Kidney capillary endothelial cell (primary cell): ENCODE results near the gene RELL1.

ENCODE experiments used
- DNase-seq: peaks from one replicate; pipeline ENCODE4 v3.0.0-alpha.2; 2018; ENCODE audit warnings: low spot score

Gene RELL1

DNA sequence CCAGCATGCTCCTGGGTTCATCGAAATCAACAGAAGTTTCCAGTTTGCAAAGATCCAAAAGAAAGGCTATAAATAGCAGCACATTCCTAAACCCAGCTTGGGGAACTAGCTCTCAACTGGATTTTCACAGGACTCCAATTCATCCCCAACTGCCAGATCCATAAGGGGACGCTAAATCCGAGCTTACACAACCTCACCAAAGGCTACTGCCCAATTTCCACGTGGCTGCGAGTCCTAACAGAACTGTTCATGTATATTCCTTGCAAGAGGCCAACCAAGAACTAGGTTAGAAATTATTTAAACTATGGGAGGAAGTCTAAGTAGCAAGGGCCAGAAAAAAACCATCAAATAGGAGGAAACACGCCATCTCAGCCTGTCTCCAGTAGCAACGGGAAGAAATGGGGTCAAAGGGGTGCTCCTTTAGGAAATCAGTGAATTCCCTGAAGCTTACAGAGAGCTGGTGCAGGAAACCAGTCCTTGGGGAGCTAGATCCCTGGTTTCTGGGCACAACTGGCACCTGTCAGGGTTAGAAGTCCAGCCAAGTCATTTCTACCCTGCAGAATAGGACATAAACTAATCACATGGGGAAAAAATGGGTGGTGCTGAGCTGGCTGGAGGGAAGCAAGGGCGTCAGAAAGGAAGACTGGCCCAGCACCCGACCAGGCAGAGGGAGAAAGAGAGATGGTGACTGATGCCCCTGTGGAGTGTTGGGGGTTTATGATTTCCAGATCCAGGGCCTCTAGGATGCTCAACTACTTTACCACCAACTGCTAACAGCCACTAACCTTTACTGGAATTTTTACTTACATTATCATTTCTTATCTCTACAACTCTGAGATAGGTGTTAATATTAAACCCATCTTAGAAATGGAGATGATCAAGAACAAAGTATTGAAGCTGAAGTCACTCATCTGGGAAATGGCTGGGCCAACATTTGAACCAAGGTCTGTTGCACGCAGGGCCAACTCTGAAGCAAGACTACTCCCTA, 20.5 kb downstream of the RELL1 start:
- DNase-seq: peak; percentile 42

DNA sequence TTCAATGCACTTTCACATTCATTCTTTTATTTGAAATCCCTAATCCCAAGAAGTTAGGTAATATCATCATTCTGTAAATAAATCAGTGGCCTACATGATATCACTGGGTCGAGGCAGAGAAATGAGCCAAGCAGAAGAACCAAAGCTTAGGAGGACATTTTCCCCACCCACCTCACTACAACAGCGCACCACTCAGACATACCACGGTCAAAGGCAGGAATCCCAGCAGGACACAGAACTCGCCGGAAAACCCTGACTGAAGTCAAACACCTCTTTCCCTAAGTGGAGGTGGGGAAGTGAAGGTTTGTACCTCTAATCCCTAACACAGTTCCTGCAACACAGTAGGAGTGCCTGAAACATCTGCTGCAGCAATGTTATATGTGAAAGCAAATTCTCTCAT, 21.5 kb downstream of the RELL1 start:
- no peak for DNase-seq

DNA sequence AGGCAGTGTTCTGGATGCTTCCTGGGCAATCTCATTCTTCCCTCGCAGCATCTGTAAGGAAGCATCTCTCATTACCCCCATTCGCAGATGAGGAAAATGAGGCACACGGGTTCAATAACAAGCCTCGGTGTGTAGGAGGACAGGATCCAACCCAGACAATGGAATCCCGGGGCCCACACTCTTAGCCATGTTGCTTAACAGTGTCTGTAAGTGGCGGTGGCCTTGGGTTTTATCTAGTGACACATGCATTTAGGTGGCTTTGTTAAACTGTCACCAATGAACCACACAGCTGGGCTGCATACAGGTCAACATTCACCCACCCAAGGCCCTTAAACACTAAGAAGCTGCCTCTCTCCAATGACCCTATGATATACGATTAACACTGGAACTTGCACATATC, 22.6 kb downstream of the RELL1 start:
- no peak for DNase-seq

DNA sequence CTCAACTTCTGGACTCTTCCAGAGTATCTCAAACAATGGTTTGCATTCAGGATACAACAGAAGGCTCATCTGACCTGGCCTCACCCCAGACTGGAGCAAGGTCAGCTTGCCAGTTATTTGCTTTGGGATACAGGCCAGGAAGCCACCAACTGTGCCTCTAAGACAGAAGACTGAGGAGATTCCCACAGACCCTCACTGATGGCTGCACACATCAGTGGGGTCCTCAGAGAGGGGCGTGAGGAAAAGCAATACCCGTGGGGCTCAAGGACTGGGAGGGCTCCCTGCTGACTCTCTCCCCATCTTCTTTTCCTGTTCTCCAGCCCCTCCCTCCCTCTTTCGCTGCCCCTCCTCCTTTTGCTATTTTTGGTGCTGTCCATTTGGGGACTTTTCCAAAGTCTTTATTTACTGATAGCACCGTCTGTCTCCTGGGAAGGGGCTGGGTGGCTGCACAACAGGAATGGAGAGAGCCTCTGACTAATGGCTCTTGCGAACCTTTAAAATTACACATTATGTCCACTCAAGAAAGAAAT, 23.2 kb downstream of the RELL1 start:
- DNase-seq: no peak

DNA sequence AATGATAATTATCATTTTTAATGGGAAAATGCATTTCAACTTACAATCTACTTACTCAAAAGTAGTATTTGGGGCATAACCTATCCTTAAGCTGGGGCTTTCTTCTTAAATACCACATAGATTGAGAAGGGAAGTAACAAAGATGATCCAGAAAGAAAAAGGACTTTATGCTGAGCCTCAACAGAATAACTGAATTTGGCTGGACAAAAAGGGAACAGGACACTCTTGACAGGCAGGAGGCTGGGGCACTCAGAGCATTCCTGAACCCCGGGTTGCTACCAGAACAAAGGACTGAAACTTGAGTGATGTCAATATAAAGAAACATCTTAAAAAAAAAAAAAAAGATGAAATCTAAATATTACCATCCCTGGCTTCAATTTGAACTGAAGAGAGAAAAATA, 23.9 kb downstream of the RELL1 start:
- no peak for DNase-seq

DNA sequence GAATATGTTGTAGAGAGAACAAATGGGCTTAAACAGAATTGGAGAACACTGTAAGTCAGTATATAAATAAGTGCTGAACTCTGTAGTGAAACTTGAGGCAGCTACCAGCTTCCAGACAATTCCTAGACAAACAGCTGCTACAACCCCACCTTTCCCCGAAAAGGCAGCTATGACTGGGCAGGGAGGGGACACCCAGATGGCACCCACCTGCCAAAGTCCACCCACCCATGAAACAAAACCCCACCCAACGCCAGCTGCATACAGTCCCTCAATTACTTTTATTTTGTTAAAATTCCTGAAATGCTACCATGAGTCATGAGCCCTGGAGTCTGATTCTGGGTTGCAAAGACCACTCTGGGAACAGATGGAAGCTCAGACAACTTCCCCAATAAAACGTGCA, 24.4 kb downstream of the RELL1 start:
- DNase-seq: no peak

DNA sequence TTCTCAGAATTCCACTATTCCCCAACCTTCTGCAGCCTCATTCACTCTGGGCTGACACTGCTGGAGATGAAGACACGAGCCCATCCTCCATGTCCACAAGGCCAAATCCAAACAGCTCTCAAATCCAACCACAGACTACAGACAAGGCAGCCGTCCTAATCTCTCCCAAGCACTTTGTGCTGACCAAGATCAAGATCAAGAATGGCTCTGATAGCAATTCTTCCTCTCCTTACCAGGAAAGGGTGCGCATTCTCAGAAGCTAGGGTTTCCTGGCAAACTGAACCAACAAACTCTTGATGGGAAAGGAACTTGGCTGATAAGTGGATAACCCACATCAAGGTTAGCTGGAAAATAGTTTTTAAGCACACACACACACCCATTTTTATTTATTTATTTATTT, 26.5 kb downstream of the RELL1 start:
- DNase-seq: no peak

DNA sequence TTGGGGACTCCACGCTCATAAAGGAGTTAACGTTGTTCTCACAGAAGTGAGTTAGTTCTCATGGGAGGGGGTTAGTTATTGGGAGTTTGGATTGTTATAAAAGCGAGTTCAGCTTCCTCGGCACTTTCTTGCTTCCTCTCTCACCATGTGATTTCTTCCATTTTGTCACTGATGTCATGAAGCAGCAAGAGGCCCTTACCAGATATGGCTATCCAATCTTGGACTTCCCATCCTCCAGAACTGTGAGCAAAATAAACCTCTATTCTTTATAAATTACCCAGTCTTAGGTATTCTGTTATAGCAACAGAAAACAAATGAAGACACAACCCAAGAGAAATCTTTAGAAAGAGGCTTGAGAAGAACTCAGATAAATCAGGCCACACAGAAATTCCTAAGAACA, 29.5 kb downstream of the RELL1 start:
- no peak for DNase-seq

DNA sequence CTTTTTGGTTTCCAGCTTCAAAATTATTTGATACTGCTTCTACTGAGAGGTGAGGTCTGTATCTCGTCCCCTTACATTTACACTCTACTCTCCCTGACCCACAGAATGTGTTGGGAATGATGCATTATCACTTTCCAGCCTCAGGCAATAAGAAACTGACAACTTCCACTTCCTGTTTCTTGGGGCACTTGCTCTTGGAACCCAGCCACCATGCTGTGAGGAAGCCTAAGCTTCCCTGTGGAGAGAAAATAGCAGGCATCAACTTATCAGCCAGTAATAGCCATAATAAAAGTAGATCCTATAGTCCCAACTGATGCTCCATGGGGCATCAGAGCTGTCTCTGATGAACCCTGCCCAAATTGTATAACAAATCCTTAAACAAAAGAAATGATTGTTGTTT, 32.6 kb downstream of the RELL1 start:
- peak; percentile 18 for DNase-seq

DNA sequence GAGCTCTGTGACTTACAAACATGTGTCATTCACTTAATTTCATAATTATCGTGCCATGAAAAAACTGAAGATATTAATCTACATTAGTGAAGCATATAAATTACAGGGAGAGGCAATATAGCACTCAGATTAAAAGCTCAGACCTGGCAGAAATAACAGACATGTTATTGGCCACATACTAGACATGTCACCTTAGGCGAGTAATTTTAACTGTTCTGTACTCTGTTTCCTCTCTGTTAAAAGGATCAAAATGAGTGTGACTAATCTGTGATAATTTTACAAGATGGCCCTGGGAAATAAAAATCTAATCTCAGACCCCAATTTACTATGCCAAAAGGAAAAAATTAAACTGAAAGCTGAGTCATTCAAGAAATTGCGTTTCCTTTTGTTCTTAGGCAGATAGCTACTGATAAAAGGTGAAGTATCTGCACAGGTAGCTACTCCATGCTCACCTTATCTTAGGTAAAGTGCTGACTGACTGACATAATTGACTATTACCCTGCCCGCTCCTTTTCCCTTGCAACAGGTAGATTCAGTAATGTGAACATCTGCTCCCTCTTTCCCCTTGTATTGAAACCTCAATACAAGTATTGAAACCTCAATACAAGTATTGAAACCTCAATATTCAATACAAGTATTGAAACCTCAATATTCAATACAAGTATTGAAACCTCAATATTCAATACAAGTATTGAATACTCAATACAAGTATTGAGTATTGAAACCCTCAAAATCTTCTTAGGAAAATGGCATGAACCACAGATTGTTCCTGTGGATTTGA, 33.2 kb downstream of the RELL1 start:
- no peak for DNase-seq

DNA sequence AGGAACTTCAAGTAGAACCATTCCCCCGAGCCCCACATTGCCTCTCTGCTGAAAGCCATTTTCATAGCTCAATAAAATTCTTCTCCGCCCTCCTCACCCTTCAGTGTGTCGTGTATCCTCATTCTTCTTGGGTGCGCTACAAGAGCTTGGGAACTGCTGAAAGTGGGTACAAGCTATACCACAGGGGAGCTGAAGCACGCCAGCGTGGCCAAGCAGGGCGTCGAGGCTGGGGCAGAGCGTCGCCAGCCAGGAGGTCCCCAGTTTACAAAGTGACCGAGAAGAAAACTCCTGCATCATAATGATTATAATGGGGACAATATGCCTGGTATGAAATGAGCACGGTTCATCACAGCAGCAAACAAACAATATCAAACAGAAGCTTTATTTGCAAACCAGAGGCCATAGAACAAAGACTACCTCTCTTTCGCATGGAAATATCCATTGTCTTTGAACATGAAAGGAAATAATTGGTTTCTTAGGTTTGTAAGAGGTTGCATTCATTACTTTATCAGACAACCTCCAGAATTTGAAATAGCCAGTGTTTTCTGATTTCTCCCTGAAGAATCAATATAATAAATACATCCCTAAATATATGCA, 34.3 kb downstream of the RELL1 start:
- DNase-seq: no peak

DNA sequence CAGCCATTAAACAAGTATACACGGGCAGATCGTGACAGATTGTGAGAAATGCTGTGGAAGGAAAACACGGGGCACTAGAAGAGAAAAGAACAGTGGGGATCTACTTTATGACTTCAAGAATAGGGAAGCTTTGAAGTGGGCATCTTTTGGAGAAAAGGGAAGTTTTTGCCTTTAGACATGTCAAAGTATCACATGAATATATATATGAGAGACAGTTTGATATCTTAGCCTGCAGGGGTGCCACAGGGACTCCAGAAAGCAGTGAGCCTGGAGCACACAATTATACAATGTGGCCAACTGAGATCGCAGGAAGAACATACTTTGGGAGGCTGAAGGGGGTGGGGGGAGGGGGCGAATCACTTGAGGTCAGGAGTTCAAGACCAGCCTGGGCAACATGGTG, 35.7 kb downstream of the RELL1 start:
- no peak for DNase-seq

DNA sequence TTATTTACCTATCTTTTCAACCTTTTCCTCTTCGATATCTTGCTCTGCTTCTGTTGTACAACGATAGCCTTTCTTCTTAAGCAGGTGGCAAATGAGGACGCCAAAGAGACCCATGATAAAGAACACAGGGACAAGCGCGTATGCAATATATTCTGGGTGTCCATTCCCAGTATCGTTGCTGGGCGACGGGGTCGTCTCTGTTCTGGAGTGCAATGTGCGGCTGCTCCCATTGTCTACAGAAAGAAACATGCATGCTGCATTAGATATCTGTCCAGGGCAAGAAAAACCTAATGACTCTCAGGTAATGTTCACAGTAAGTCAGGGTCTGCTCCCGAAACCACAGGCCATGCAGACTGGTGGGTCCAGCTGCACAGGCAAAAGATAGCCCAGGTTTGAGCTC, 36.9 kb downstream of the RELL1 start:
- no peak for DNase-seq

DNA sequence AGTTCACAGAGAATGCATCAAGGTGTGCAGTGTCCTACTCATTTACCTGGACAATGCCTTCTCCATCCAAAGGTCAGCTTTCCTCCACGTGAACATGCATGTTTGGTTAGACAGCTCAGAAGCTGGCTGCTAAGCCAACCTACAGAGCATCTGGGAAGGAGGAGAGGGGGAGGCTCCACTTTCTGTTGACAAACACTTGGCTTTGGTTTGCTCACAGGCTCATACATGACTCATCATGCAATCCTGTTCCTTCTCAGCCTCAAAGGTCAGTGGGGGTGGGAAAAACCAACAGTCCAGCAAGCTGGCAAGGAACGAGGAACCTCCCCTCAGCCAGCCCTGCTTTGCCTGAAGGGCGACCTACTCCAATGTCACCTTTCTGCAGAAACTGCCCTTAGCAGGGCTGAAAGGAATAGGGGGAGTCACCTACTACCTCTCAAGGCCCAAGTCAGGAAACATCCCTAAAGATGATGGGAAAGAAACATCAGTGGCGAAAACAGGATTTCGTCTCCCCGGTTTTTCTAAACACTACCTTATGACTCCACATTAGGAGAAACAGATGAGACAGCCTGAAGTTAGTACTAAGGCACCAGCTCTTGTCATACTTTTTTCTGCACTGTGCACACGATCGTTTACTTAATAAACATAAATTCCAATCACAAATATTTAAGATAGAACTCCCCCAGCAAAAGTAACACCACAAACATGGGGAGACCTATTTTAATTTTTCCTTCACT, 37.9 kb downstream of the RELL1 start:
- peak; percentile 90 for DNase-seq

DNA sequence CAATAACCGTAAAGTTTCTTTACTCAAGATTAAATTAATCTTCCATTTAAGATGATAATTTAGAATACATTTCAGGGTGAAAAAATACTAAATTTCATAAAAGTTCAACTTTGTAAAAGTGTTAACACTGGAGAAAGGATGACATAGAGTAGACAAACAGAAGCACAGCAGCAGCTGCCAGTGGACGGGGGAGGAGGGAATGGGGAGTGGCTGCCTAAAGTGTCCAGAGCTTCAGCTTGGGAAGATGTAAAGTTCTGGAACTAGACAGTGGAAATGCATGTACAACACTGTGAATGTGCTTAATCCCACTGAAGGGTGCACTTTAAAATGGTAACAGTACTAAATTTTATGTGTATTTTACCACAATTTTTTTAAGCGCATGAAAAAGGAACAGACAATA, 39.9 kb downstream of the RELL1 start:
- DNase-seq: no peak

DNA sequence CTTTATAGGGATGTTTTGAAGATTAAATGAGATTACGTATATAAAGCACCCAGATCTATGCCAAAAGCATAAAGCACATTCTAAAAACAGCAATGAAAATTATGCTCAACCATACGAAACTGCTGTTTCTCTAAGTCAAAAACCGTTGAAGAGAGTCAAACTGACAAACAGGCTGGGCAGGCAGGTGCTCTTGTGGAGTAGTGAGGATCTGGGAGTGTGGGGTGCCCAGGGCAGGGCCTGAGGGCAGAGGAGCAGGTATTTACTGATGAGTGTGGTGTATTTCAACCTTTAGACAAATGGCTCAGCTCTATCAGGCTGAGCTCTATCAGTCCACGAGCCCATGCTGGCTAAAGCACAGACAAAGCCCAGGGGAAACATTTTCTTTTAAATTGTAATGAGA, 40.4 kb downstream of the RELL1 start:
- no peak for DNase-seq

DNA sequence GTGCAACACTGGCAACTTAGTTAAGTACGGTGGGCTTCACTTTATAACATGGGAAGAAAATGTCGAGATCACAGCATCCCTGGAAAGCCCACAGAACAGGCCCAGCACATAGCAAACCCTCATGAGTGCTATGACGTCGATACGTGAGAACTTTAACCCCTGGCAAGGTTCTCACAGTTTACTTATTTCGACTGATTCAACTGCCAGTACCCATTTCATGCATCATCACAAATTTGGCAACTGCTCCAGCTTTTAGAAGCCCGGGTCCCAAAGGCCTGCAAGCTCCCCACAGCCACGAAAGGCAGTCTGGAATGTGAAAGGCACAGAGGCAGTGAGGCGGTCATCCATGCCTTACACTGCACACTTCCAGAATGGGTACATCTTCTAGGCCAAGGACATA, 41.2 kb downstream of the RELL1 start:
- no peak for DNase-seq

DNA sequence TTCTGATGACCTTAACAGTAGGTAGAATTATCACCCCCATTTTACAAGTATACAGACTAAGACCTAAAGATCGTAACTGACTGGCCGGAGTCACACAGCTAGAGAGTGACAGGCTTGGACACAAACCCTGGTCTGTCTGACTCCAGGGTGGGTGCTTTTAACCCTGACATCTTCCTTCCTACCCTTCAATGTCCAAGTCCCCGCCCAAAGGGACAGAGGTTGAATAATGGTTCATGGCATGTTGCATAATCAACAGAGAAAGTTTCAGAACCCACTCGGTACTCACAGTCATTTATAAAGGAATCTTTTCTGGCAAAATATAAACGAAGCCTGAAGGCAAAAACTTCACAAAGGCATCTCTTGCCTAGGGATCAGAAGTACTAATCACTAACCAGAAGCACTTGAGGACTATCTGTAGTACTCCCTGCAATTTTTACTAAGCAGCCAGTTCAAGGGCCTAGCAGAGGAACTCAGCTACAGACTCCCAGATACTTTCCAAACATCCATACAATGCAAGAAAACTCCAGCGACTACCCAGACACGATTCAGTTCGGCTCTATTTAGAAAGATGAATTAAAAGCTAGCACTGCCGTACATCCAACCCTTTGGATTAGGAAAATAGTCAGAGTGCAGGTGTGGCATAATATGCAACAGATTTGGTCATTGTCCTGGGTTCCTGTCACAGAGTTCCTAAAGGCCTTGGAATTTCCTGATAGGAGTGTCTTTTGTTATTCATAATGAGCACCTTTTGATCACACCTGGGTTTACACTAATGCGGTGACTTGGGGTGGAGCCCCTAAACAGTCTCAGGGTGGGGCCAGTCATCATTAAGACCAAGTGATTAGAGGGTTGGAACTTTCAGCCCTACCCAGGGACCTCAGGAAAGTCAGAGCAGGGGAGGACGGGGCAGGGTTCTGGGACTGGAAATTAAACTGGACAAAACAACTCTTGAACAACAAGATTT, 44.0 kb downstream of the RELL1 start:
- DNase-seq: no peak

DNA sequence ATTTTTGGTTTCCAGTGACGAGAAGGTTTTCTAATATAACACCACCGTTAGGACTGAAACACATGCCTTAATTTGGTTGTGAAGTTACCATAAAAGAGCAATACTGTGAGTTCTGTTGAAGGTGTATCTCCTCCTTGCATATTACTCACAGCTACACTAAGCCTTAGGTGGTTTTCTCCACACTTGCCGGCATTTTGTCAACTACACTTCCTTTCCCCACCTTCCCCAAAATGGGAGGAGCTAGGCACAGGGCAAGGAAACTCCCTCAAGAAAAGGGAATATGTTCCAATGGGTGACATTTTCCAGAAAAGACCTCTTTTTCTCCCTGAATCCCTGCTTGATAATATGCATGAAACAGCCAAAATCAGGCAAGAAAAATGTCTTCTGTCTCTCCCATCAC, 44.8 kb downstream of the RELL1 start:
- DNase-seq: no peak

DNA sequence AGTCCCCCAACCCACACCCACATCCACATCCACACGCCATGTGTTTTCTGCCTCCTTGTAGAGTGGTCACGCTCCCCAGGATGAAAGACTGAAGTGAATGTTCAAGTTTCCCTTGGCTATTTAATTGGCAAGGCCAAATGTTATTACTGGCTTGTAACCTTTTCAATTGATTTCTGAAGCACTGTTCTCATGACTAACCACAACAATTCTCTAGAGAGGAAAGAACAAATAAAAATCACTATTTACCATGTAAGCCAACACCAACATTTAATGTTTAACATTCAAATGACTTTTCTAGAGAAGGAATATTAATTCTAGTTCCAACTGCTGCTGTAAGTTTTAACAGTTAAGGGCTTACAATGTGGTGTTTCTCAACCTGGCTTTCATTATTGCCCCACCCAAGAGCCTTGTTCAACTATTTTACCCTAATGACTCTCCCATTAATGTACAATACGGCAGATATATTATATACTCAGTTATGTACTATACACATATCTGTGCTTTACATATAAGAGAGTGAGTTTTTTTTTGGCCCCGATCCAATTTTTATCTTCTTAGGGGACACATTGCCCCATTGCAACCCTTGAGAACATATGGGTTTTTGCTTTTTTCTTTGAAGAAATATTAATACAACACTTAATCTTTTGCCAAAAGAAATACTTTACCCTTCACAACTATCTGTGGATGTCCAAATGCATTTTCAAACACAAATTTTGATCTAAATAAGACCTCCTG, 46.5 kb downstream of the RELL1 start:
- no peak for DNase-seq
